Measurements from ENCODE around the gene KRTAP20-1.

- TF ChIP-seq POLR2AphosphoS5 (IDR thresholded peaks at IDR 0.05; ENCODE audit: borderline replicate concordance, low read depth, low read length): no peak
- no peak for TF ChIP-seq EZH2 (IDR thresholded peaks at IDR 0.05)
- no peak for TF ChIP-seq FOXP2 (optimal IDR thresholded peaks at IDR 0.05; ENCODE audit: control extremely low read depth, extremely low read length, insufficient read depth)
These were observed 18.7 kb downstream of the KRTAP20-1 start, which contains the start of gene KRTAP20-2 for GRCh38 chr21:30634906-30635305.
